ENCODE data around the gene NDP. TPM values are rescaled to one million over a fixed set of nuclear protein-coding genes. Genes with fewer than 3 reads are reported as not detected.

NDP gene
- total RNA-seq, 4 donors from 2014 or later, result 0.63 TPM; not detected in 3

- no peak for DNase-seq (ENCODE audit: low spot score)
- no peak for TF ChIP-seq CTCF (IDR thresholded peaks at IDR 0.05)
- ATAC-seq (ENCODE audit: low FRiP score), result no peak
Measured at GRCh38 chrX:43986083-43986482, 12.9 kb upstream of the NDP start.

- ATAC-seq (ENCODE audit: low FRiP score), result no peak
- DNase-seq (ENCODE audit: low spot score), result no peak
- no peak for TF ChIP-seq CTCF (IDR thresholded peaks at IDR 0.05)
Measured at GRCh38 chrX:43985511-43985910, 12.3 kb upstream of the NDP start.

GRCh38 chrX:43978226-43978625 lies 5.0 kb upstream of the NDP start:
- ATAC-seq (ENCODE audit: low FRiP score) (no peak), DNase-seq (ENCODE audit: low spot score) (no peak)
- TF ChIP-seq CTCF (IDR thresholded peaks at IDR 0.05), result no peak

GRCh38 chrX:43976205-43976604 lies 3.0 kb upstream of the NDP start:
- ATAC-seq (ENCODE audit: low FRiP score), result no peak
- no peak for DNase-seq (ENCODE audit: low spot score)
- no peak for TF ChIP-seq CTCF (IDR thresholded peaks at IDR 0.05)

- no peak for TF ChIP-seq CTCF (IDR thresholded peaks at IDR 0.05)
- DNase-seq (ENCODE audit: low spot score) (no peak), ATAC-seq (ENCODE audit: low FRiP score) (no peak)
Measured at GRCh38 chrX:43975796-43976195, 2.6 kb upstream of the NDP start.

- no peak for TF ChIP-seq CTCF (IDR thresholded peaks at IDR 0.05)
- ATAC-seq (ENCODE audit: low FRiP score) (no peak), DNase-seq (ENCODE audit: low spot score) (no peak)
Measured at GRCh38 chrX:43974741-43975465, 1.7 kb upstream of the NDP start.

- no peak for DNase-seq (ENCODE audit: low spot score)
- no peak for TF ChIP-seq CTCF (IDR thresholded peaks at IDR 0.05)
- ATAC-seq (ENCODE audit: low FRiP score), result no peak
Measured at GRCh38 chrX:43974100-43974475, 898 bp upstream of the NDP start.

All from omental fat pad (tissue), 4 donors.